GM12878 (cell line): ENCODE data around the gene MRPS18A. TPM values are rescaled to one million over a fixed set of nuclear protein-coding genes. Genes with fewer than 3 reads are reported as not detected.

Experiments used
- ATF7 ChIP-seq: fragments of 450-650 bp; IDR thresholded peaks from 2 replicates; pipeline ENCODE4 v1.6.1; 2016; ENCODE audit warnings: low read depth, mild to moderate bottlenecking
- EED ChIP-seq: sonication (generic); IDR thresholded peaks from 2 replicates; pipeline ENCODE4 v1.6.1; 2016; ENCODE audit warnings: antibody characterized with exemption, low read depth
- SIN3A ChIP-seq: IDR thresholded peaks from 2 replicates; pipeline ENCODE4 v1.6.1; 2012; ENCODE audit warnings: low read depth, low read length, improper control_type of control experiment
- SMC3 ChIP-seq: IDR thresholded peaks from 2 replicates; pipeline ENCODE4 v1.6.1; 2011; ENCODE audit warnings: low read length, improper control_type of control experiment, borderline replicate concordance
- SRF ChIP-seq, 2 experiments: IDR thresholded peaks; 2 replicates each; pipeline ENCODE4 v1.6.1; 2011; ENCODE audit warnings: low read depth in 2 of 2, low read length in 2 of 2, mild to moderate bottlenecking in 1 of 2, moderate library complexity in 1 of 2
- polyA plus RNA-seq, 11 experiments: library from polyadenylated mRNA; depleted of rRNA in 4 of 11; unstranded in 6 of 11; stranded (reverse) in 5 of 11; fragments of >200 nt; fragmentation: Nextera tagmentation in 4 of 11; fragmentation: Illumina TruSeq in 1 of 11; extraction: Ambion mirVana in 4 of 11; extraction: Trizol in 1 of 11; gene quantifications; 1 replicate in 1 of 11; 2 replicates in 10 of 11; pipeline versions ENCODE4 v1.2.1 to v1.2.3, GENCODE V29; 2011 to 2016; ENCODE audit warnings: inconsistent platforms in 2 of 11, missing spikeins in 2 of 11, low read depth in 1 of 11
- total RNA-seq, 4 experiments: library from RNA; depleted of rRNA in 3 of 4; stranded (reverse); fragments of >200 nt in 3 of 4; fragmentation: Illumina TruSeq in 1 of 4; extraction: Trizol in 1 of 4; gene quantifications; 2 replicates each; pipeline versions ENCODE4 v1.2.1 to v1.2.3, GENCODE V29; 2013 to 2021
- TF ChIP-seq, protein P1 (sequence below): IDR thresholded peaks from 2 replicates; pipeline ENCODE4 v1.6.1; 2012; ENCODE audit warnings: mild to moderate bottlenecking, low read depth, low read length
- TF ChIP-seq, protein P2 (sequence below): fragments of 450-650 bp; IDR thresholded peaks from 2 replicates; pipeline ENCODE4 v1.6.1; 2017; ENCODE audit warnings: mild to moderate bottlenecking, low read depth, inconsistent platforms; ENCODE audit not compliant: poor library complexity, severe bottlenecking
- TF ChIP-seq, protein P3 (sequence below): fragments of 450-650 bp; IDR thresholded peaks from 2 replicates; pipeline ENCODE4 v1.6.1; 2018; ENCODE audit warnings: borderline replicate concordance, mild to moderate bottlenecking; ENCODE audit not compliant: partially characterized antibody
- TF ChIP-seq, protein P4 (sequence below): IDR thresholded peaks from 2 replicates; pipeline ENCODE4 v1.6.1; 2012; ENCODE audit warnings: low read depth, low read length, improper control_type of control experiment
- TF ChIP-seq, protein P5 (sequence below): fragments of 450-650 bp; IDR thresholded peaks from 2 replicates; pipeline ENCODE4 v1.6.1; 2017; ENCODE audit warnings: mild to moderate bottlenecking, moderate library complexity
- TF ChIP-seq, protein P6 (sequence below): IDR thresholded peaks from 2 replicates; pipeline ENCODE4 v1.6.1; 2011; ENCODE audit warnings: borderline replicate concordance, low read depth, mild to moderate bottlenecking, moderate library complexity, mixed read lengths, low read length; ENCODE audit not compliant: insufficient read depth; ENCODE audit errors: extremely low read length

The MRPS18A gene
- total and polyA plus RNA-seq, 10 of the 15 experiments (the other 5 are each of a cell fraction or from before 2014, with no cell fraction given), result 66.3 to 158 (median 98.7) TPM

DNA sequence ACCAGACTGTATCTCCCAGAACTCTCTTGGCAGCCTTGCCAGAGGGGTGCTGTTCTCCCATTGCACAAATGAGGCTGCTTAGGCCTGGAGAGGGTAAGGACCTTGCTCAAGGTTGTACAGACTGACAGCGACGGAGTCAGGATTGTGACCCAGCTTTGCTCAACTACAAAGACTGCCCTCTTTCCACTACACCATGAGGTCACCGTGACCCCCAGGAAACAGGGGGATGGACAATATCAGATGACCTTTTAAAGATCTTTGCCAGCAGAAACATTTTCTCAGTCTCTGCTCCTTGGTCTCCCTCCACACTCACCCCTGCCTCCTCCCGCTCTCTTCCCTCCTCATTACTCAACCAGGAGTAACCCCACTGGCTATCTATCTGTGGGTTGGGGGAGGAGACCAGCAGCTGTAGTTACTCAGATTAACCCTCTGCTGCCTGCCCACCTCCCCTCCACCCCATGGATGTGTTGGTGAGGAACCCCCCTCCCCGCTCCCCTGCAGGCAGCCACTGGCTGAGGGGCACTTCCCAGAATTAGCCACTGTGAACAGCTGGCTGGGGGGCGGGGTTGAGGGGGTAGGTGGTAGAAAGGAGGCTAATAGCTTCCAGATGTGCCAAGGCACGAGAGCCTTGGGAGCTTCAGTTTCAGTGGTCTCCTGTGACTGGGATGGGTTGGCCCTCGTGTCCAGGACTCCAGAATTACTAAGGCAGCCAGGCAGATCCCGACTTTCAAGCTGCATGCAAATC, 26.9 kb upstream of the MRPS18A start (continued):
- TF ChIP-seq, protein P1, sequence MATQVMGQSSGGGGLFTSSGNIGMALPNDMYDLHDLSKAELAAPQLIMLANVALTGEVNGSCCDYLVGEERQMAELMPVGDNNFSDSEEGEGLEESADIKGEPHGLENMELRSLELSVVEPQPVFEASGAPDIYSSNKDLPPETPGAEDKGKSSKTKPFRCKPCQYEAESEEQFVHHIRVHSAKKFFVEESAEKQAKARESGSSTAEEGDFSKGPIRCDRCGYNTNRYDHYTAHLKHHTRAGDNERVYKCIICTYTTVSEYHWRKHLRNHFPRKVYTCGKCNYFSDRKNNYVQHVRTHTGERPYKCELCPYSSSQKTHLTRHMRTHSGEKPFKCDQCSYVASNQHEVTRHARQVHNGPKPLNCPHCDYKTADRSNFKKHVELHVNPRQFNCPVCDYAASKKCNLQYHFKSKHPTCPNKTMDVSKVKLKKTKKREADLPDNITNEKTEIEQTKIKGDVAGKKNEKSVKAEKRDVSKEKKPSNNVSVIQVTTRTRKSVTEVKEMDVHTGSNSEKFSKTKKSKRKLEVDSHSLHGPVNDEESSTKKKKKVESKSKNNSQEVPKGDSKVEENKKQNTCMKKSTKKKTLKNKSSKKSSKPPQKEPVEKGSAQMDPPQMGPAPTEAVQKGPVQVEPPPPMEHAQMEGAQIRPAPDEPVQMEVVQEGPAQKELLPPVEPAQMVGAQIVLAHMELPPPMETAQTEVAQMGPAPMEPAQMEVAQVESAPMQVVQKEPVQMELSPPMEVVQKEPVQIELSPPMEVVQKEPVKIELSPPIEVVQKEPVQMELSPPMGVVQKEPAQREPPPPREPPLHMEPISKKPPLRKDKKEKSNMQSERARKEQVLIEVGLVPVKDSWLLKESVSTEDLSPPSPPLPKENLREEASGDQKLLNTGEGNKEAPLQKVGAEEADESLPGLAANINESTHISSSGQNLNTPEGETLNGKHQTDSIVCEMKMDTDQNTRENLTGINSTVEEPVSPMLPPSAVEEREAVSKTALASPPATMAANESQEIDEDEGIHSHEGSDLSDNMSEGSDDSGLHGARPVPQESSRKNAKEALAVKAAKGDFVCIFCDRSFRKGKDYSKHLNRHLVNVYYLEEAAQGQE, result no peak
- TF ChIP-seq SIN3A (no peak), ATF7 (no peak), SMC3 (0 out of 2 replicates have a peak, but pooled peaks have one; percentile 6), SRF (IDR thresholded peaks at IDR 0.05; ENCODE audit: low read depth in 2 of 2, low read length in 2 of 2) (0 out of 4 replicates have a peak, but pooled peaks of 1 of the 2 experiments have one; percentile 5), EED (peak; percentile 75; the same call in 1 of the 2 replicates)
- TF ChIP-seq, protein P2, sequence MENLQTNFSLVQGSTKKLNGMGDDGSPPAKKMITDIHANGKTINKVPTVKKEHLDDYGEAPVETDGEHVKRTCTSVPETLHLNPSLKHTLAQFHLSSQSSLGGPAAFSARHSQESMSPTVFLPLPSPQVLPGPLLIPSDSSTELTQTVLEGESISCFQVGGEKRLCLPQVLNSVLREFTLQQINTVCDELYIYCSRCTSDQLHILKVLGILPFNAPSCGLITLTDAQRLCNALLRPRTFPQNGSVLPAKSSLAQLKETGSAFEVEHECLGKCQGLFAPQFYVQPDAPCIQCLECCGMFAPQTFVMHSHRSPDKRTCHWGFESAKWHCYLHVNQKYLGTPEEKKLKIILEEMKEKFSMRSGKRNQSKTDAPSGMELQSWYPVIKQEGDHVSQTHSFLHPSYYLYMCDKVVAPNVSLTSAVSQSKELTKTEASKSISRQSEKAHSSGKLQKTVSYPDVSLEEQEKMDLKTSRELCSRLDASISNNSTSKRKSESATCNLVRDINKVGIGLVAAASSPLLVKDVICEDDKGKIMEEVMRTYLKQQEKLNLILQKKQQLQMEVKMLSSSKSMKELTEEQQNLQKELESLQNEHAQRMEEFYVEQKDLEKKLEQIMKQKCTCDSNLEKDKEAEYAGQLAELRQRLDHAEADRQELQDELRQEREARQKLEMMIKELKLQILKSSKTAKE, result peak; percentile 6
- TF ChIP-seq, protein P3, sequence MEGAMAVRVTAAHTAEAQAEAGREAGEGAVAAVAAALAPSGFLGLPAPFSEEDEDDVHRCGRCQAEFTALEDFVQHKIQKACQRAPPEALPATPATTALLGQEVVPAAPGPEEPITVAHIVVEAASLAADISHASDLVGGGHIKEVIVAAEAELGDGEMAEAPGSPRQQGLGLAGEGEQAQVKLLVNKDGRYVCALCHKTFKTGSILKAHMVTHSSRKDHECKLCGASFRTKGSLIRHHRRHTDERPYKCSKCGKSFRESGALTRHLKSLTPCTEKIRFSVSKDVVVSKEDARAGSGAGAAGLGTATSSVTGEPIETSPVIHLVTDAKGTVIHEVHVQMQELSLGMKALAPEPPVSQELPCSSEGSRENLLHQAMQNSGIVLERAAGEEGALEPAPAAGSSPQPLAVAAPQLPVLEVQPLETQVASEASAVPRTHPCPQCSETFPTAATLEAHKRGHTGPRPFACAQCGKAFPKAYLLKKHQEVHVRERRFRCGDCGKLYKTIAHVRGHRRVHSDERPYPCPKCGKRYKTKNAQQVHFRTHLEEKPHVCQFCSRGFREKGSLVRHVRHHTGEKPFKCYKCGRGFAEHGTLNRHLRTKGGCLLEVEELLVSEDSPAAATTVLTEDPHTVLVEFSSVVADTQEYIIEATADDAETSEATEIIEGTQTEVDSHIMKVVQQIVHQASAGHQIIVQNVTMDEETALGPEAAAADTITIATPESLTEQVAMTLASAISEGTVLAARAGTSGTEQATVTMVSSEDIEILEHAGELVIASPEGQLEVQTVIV, result no peak
- TF ChIP-seq, protein P4, sequence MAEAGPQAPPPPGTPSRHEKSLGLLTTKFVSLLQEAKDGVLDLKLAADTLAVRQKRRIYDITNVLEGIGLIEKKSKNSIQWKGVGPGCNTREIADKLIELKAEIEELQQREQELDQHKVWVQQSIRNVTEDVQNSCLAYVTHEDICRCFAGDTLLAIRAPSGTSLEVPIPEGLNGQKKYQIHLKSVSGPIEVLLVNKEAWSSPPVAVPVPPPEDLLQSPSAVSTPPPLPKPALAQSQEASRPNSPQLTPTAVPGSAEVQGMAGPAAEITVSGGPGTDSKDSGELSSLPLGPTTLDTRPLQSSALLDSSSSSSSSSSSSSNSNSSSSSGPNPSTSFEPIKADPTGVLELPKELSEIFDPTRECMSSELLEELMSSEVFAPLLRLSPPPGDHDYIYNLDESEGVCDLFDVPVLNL, result no peak
- TF ChIP-seq, protein P5, sequence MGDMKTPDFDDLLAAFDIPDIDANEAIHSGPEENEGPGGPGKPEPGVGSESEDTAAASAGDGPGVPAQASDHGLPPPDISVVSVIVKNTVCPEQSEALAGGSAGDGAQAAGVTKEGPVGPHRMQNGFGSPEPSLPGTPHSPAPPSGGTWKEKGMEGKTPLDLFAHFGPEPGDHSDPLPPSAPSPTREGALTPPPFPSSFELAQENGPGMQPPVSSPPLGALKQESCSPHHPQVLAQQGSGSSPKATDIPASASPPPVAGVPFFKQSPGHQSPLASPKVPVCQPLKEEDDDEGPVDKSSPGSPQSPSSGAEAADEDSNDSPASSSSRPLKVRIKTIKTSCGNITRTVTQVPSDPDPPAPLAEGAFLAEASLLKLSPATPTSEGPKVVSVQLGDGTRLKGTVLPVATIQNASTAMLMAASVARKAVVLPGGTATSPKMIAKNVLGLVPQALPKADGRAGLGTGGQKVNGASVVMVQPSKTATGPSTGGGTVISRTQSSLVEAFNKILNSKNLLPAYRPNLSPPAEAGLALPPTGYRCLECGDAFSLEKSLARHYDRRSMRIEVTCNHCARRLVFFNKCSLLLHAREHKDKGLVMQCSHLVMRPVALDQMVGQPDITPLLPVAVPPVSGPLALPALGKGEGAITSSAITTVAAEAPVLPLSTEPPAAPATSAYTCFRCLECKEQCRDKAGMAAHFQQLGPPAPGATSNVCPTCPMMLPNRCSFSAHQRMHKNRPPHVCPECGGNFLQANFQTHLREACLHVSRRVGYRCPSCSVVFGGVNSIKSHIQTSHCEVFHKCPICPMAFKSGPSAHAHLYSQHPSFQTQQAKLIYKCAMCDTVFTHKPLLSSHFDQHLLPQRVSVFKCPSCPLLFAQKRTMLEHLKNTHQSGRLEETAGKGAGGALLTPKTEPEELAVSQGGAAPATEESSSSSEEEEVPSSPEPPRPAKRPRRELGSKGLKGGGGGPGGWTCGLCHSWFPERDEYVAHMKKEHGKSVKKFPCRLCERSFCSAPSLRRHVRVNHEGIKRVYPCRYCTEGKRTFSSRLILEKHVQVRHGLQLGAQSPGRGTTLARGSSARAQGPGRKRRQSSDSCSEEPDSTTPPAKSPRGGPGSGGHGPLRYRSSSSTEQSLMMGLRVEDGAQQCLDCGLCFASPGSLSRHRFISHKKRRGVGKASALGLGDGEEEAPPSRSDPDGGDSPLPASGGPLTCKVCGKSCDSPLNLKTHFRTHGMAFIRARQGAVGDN, result no peak
- TF ChIP-seq, protein P6, sequence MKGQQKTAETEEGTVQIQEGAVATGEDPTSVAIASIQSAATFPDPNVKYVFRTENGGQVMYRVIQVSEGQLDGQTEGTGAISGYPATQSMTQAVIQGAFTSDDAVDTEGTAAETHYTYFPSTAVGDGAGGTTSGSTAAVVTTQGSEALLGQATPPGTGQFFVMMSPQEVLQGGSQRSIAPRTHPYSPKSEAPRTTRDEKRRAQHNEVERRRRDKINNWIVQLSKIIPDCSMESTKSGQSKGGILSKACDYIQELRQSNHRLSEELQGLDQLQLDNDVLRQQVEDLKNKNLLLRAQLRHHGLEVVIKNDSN, result no peak
